T-cell (primary cell): Measurements from ENCODE around the gene STARD7. TPM values are rescaled to one million over a fixed set of nuclear protein-coding genes. Genes with fewer than 3 reads are reported as not detected.

Experiments used
- ATAC-seq, 4 experiments: fragments of 200-7000 bp in 3 of 4; fragments of 150-1000 bp in 1 of 4; cut with Tn5 transposase; replicated peaks in 1 of 4; 1 replicate in 3 of 4; 2 replicates in 1 of 4; pipeline ENCODE4 v1.10.0; 2021; ENCODE audit warnings: moderate library complexity in 3 of 4, mild to moderate bottlenecking in 2 of 4, moderate number of reproducible peaks in 1 of 4
- CTCF ChIA-PET, 2 donors: fragments of 300-600 bp; sonication (Branson Sonifier 250); formaldehyde crosslinking; loops; one replicate each; lab custom pipeline; 2022; ENCODE audit warnings: antibody characterized with exemption in 2 of 2; lab: Charles Lee
- POLR2A ChIA-PET, 2 donors: fragments of 300-600 bp; sonication (Branson Sonifier 250); formaldehyde crosslinking; loops; one replicate each; lab custom pipeline; 2022; ENCODE audit warnings: antibody characterized with exemption in 2 of 2; lab: Charles Lee
- DNase-seq, 35 experiments: peaks; one replicate each; pipeline versions ENCODE4 v3.0.0 to v3.0.0-alpha.2; 2013 to 2023
- H3K27ac ChIP-seq: one replicate; pipeline ENCODE4 v1.5.1; 2013; ENCODE audit warnings: low read length
- H3K27me3 ChIP-seq, 2 experiments: replicated peaks in 1 of 2; 1 replicate in 1 of 2; 2 replicates in 1 of 2; pipeline versions ENCODE4 v1.6.1 to v1.7.0; 2013; ENCODE audit warnings: low read length in 1 of 2, mixed read lengths in 1 of 2; ENCODE audit not compliant: control insufficient read depth in 2 of 2, insufficient read depth in 2 of 2; ENCODE audit errors: extremely low read depth in 1 of 2
- H3K36me3 ChIP-seq, 2 donors: 1 replicate in 1 of 2; 2 replicates in 1 of 2; pipeline versions ENCODE4 v1.6.1 to v1.7.0; 2013; ENCODE audit warnings: low read length in 1 of 2; ENCODE audit not compliant: control insufficient read depth in 2 of 2, insufficient read depth in 1 of 2; ENCODE audit errors: extremely low read depth in 1 of 2
- H3K4me1 ChIP-seq, 2 experiments: 1 replicate in 1 of 2; 2 replicates in 1 of 2; pipeline versions ENCODE4 v1.6.1 to v1.7.0; 2013; ENCODE audit warnings: low read length in 2 of 2, mixed read lengths in 1 of 2; ENCODE audit not compliant: insufficient read depth in 2 of 2, control insufficient read depth in 1 of 2; ENCODE audit errors: extremely low read depth in 1 of 2
- H3K4me3 ChIP-seq, 2 donors: 1 replicate in 1 of 2; 2 replicates in 1 of 2; pipeline versions ENCODE4 v1.5.1 to v1.7.0; 2013; ENCODE audit warnings: mild to moderate bottlenecking in 2 of 2, low read length in 1 of 2, moderate library complexity in 1 of 2; ENCODE audit not compliant: control insufficient read depth in 1 of 2; ENCODE audit errors: extremely low read depth in 1 of 2
- H3K9me3 ChIP-seq: 2 replicates; pipeline ENCODE4 v1.7.0; 2013
- H3K27ac Mint-ChIP-seq, 2 donors: one replicate each; pipeline ENCODE4 v1.8.0; 2020 to 2021; ENCODE audit warnings: mild to moderate bottlenecking in 2 of 2, mixed read lengths in 2 of 2
- H3K27me3 Mint-ChIP-seq, 2 donors: one replicate each; pipeline ENCODE4 v1.8.0; 2021 to 2022; ENCODE audit warnings: mixed read lengths in 2 of 2
- H3K36me3 Mint-ChIP-seq: one replicate; pipeline ENCODE4 v1.8.0; 2021; ENCODE audit warnings: mixed read lengths
- H3K4me1 Mint-ChIP-seq, 3 donors: one replicate each; pipeline ENCODE4 v1.8.0; 2020 to 2022; ENCODE audit warnings: mixed read lengths in 3 of 3, mild to moderate bottlenecking in 1 of 3
- H3K4me3 Mint-ChIP-seq, 3 donors: one replicate each; pipeline ENCODE4 v1.8.0; 2020 to 2022; ENCODE audit warnings: mild to moderate bottlenecking in 3 of 3, mixed read lengths in 3 of 3, moderate library complexity in 3 of 3
- H3K9me3 Mint-ChIP-seq, 3 donors: one replicate each; pipeline ENCODE4 v1.8.0; 2020 to 2022; ENCODE audit warnings: mixed read lengths in 3 of 3
- WGBS: methylation state at CpG from one replicate; pipeline ENCODE4 v1.1.5; 2013; ENCODE audit warnings: missing lambda C conversion rate; ENCODE audit not compliant: insufficient coverage; 5-methylcytosine and 5-hydroxymethylcytosine counted together
- total RNA-seq, 35 experiments: library from RNA in 6 of 35; stranded (reverse) in 6 of 35; fragments of 120-200 nt in 1 of 35; gene quantifications; one replicate each; pipeline versions ENCODE4 v1.2.1 to v1.2.4 and lab custom pipeline; 2013 to 2026

The STARD7 gene
- total RNA-seq, 5 donors from 2014 or later (not counting 1 experiment from before 2014, with no cell fraction given), result 65.0 to 95.3 (median 84.4) TPM

GRCh38 chr2:96156926-96157648 is 51.5 kb downstream of the STARD7 start:
- Histone ChIP-seq H3K9me3 (no peaks in the 10 kb centered on the region), H3K4me1 (peaks cover 38 to 89% of the 10 kb centered on the region in 2 experiments), H3K4me3 (no peak overlapping the region), H3K27me3 (no peaks in the 10 kb centered on the region), H3K27ac (peak overlapping the region; percentile 69), H3K36me3 (no peaks in the 10 kb centered on the region)
- ChIA-PET CTCF (no interaction called here), POLR2A (interaction anchor here in 1 of 2 donors (0.6 kb wide), 1 partner anchor 17 kb away, joined by 3 read pairs; no protein-coding TSS in a partner anchor)
- no peaks in the 10 kb centered on the region for H3K27me3 Mint-ChIP-seq
- peak overlapping the region in 2 of 3 donors; percentile 73 to 74 for H3K4me3 Mint-ChIP-seq
- H3K27ac Mint-ChIP-seq, result peak overlapping the region; percentile 88 to 89
- peaks cover 69 to 76% (median 72%) of the 10 kb centered on the region in 3 donors for H3K4me1 Mint-ChIP-seq
- H3K36me3 Mint-ChIP-seq, result no peaks in the 10 kb centered on the region
- H3K9me3 Mint-ChIP-seq, result peaks cover 0 to 4% (median 2%) of the 10 kb centered on the region in 3 donors
- WGBS, result 98% methylated on average over 4 of the region's 5 CpGs
- ATAC-seq, result no peak
- DNase-seq, result no peak

- peak in 10 of 35 experiments; percentile 37 to 73 (median 42) for DNase-seq
These were observed 52.4 kb downstream of the STARD7 start for GRCh38 chr2:96156011-96156820.

GRCh38 chr2:96154506-96155380 is 53.9 kb downstream of the STARD7 start:
- peaks cover 75 to 80% (median 79%) of the 10 kb centered on the region in 3 donors for H3K4me1 Mint-ChIP-seq
- H3K27me3 Mint-ChIP-seq, result no peaks in the 10 kb centered on the region
- WGBS, result 94% methylated on average over 15 of the region's 16 CpGs
- Histone ChIP-seq H3K4me1 (peaks cover 43 to 88% of the 10 kb centered on the region in 2 experiments), H3K4me3 (no peak overlapping the region), H3K27ac (no peak overlapping the region), H3K27me3 (no peaks in the 10 kb centered on the region), H3K9me3 (no peaks in the 10 kb centered on the region), H3K36me3 (no peaks in the 10 kb centered on the region)
- no peak overlapping the region for H3K4me3 Mint-ChIP-seq
- POLR2A ChIA-PET, result no interaction called here
- peak in 2 of 35 experiments; percentile 5 to 11 for DNase-seq
- H3K27ac Mint-ChIP-seq, result no peak overlapping the region
- ATAC-seq, result no peak
- H3K9me3 Mint-ChIP-seq, result no peaks in the 10 kb centered on the region
- CTCF ChIA-PET, result interaction anchor here in 1 of 2 donors (1.6 kb wide), 1 partner anchor 20 kb away, joined by 6 read pairs; no protein-coding TSS in a partner anchor
- H3K36me3 Mint-ChIP-seq, result no peaks in the 10 kb centered on the region

More at GRCh38 chr2:96156011-96156820, 52.4 kb downstream of the STARD7 start:
- Histone ChIP-seq H3K4me3 (no peak overlapping the region), H3K27me3 (no peaks in the 10 kb centered on the region), H3K9me3 (no peaks in the 10 kb centered on the region), H3K27ac (peak overlapping the region; percentile 44), H3K36me3 (no peaks in the 10 kb centered on the region), H3K4me1 (peaks cover 39 to 88% of the 10 kb centered on the region in 2 experiments)
- peak in 2 of 4 experiments; percentile 7 to 55 for ATAC-seq
- POLR2A ChIA-PET, result no interaction called here
- Mint-ChIP-seq H3K9me3 (peaks cover 0 to 4% (median 2%) of the 10 kb centered on the region in 3 donors), H3K27ac (peak overlapping the region; percentile 77 to 89), H3K4me3 (peak overlapping the region in 1 of 3 donors; percentile 73), H3K4me1 (peaks cover 71 to 77% (median 75%) of the 10 kb centered on the region in 3 donors), H3K27me3 (no peaks in the 10 kb centered on the region), H3K36me3 (no peaks in the 10 kb centered on the region)
- 82% methylated on average over 5 of the region's 10 CpGs for WGBS
- CTCF ChIA-PET, result no interaction called here

- no peaks in the 10 kb centered on the region for H3K9me3 ChIP-seq
- Mint-ChIP-seq H3K27ac (no peak overlapping the region), H3K4me1 (peaks cover 72 to 78% (median 74%) of the 10 kb centered on the region in 3 donors), H3K4me3 (no peak overlapping the region), H3K36me3 (no peaks in the 10 kb centered on the region), H3K27me3 (no peaks in the 10 kb centered on the region), H3K9me3 (no peaks in the 10 kb centered on the region)
- H3K27ac ChIP-seq, result no peak overlapping the region
- POLR2A ChIA-PET, result no interaction called here
- no peak overlapping the region for H3K4me3 ChIP-seq
- DNase-seq (peak in 2 of 35 experiments; percentile 10 to 23), ATAC-seq (no peak)
- CTCF ChIA-PET, result interaction anchor here in 1 of 2 donors (1.6 kb wide), 1 partner anchor 20 kb away, joined by 6 read pairs; no protein-coding TSS in a partner anchor
- 93% methylated on average over 5 of the region's 7 CpGs for WGBS
- no peaks in the 10 kb centered on the region for H3K27me3 ChIP-seq
- H3K36me3 ChIP-seq, result no peaks in the 10 kb centered on the region
- peaks cover 38 to 85% of the 10 kb centered on the region in 2 experiments for H3K4me1 ChIP-seq
These were observed 54.6 kb downstream of the STARD7 start for GRCh38 chr2:96153991-96154431.

GRCh38 chr2:96153291-96153713 is 55.3 kb downstream of the STARD7 start:
- H3K4me1 Mint-ChIP-seq, result peaks cover 72 to 78% (median 73%) of the 10 kb centered on the region in 3 donors
- peak overlapping the region; percentile 44 to 48 for H3K27ac Mint-ChIP-seq
- Histone ChIP-seq H3K27ac (no peak overlapping the region), H3K27me3 (no peaks in the 10 kb centered on the region), H3K9me3 (no peaks in the 10 kb centered on the region), H3K4me1 (peaks cover 35 to 85% of the 10 kb centered on the region in 2 experiments), H3K36me3 (no peaks in the 10 kb centered on the region), H3K4me3 (no peak overlapping the region)
- no peaks in the 10 kb centered on the region for H3K27me3 Mint-ChIP-seq
- peak in 1 of 35 experiments; percentile 13 for DNase-seq
- H3K36me3 Mint-ChIP-seq, result no peaks in the 10 kb centered on the region
- H3K9me3 Mint-ChIP-seq, result no peaks in the 10 kb centered on the region
- ChIA-PET CTCF (interaction anchor here in 1 of 2 donors (1.6 kb wide), 1 partner anchor 21 kb away, joined by 6 read pairs; no protein-coding TSS in a partner anchor), POLR2A (no interaction called here)
- 93% methylated on average over 6 of the region's 7 CpGs for WGBS
- no peak for ATAC-seq
- no peak overlapping the region for H3K4me3 Mint-ChIP-seq
